NCI-H2081 (cell line): ENCODE data around the gene PPARD.

Source experiments
- DNase-seq, 2 experiments: peaks; one replicate each; lab custom pipeline; 2025; lab: John Stamatoyannopoulos, UW

The PPARD gene

DNA sequence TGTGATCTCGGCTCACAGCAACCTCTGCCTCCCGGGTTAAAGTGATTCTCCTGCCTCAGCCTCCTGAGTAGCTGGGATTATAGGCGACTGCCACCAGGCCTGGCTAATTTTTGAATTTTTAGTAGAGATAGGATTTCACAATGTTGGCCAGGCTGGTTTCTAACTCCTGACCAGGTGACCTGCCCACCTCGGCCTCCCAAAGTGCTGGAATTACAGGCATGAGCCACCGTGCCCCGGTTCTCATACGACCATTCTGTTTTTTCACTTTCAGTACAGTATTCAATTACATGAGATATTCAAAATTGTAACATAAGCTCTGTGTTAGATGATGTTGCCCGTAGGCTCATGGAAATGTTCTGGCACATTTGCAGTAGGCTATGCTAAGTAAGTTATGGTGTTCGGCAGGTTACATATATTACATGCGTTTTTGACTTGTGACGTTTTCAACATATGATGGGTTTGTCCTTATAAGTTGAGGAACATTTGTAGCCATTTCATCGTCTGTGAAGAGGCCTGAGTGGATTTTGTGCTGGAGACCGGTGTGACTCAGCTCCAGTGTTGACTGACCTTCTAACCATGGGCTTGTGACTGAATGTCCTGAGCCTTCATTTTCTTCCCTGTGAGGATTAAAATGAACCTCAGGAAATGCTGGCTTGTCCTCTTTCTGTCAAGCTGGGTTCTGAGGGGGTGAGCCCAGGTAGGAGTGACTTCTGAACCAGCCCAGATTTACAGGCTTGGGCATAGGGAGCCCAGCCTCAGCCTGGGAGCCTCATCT is 12.2 kb downstream of the PPARD start:
- DNase-seq, result no peak

DNA sequence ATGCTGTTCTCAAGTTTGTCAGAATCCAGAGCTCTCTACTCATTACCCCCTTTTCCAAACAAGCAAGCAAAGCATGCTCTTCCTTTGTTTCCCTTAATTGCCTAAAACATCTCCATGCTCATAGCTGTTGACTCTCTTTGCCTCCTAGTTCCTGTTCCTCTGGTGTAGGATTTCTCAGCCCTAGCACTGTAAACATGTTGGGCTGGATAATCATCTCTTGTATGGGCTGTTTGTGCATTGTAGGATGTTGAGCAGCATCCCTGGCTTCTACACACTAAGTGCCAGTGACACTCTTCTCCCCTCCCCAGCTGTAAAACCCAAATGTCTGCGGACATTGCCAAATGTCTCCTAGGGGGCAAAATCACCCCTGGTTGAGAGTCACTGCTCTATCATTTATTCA is 14.0 kb downstream of the PPARD start:
- DNase-seq, result no peak

DNA sequence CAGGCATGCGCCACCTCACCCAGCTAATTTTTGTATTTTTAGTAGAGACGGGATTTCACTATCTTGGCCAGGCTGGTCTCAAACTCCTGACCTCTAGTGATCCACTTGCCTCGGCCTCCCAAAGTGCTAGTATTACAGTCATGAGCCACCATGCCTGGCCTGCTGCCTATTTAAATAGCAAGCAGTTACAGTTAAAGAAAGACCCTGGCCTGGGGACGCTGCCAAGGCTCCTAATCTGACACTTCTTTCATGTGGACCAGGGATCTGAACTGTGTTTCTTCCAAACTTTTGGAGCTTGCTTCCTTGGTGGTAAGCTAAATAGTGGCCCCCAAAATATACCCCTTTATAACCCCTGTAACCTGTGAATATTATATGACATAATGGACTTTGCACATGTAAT is 15.3 kb downstream of the PPARD start:
- no peak for DNase-seq

DNA sequence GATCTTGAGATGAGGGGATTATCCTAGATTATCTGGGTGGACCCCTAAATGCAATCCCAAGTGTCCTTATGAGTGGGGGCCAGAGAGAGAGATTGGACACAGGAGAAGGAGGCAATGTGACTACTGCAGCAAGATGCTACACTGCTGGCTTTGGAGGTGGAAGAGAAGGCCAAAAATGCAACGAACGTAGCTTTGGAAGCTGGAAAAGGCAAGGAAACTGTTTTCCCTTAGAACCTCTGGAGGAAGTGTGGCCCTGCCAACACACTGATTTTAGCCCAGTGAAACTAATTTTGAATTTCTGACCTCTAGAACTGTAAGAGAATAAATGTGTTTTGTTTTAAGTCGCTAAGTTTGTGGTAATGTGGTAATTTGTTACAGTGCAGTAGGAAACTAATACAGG is 15.7 kb downstream of the PPARD start:
- DNase-seq, result no peak

DNA sequence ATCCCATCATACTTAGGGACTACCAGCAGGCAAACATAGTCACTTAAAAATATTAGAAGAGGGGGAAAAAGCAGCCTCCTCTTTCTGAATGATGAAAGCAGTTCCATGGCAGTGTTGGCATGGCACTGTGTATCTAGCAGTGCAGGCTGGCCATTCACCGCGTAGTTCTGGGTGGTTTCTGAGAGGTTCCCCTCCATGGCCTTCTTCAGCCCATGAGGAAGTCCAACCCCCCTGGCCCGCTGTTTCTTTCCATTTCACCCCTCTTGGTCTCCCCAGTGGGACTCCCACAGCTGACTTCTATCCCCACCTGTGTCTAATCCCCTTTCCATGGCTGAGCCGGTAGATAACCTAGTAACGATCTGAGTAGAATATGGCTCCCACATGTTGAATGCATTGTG is 17.0 kb downstream of the PPARD start:
- no peak for DNase-seq

DNA sequence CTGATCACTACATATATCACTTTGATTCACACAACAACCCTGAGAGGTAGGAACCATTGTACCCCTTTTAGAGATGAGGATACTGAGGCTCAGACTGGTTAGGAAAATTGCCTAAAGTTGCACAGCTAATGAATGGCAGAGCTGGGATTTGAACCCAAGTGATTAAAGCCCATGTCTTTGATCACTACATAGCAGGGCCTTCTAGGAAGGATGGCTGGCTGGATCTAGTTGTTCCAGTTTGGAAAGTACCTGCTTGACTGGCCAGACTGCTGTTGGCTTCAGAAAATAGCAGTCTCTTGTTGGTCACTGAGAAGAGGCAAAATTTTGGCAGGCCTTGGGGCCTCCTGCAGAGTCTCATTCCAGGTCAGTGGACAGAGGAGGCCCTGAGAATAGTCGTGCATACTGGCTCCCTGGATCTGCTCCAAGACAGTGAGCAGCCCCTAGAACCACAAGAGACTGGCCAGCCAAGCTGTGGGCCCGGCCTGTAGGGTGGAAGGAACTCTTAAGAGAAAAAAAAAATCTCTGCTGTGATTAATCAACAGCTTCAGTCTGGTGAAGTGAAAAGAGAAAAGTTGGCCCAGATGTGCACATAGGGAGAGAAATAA is 17.5 kb downstream of the PPARD start:
- no peak for DNase-seq

DNA sequence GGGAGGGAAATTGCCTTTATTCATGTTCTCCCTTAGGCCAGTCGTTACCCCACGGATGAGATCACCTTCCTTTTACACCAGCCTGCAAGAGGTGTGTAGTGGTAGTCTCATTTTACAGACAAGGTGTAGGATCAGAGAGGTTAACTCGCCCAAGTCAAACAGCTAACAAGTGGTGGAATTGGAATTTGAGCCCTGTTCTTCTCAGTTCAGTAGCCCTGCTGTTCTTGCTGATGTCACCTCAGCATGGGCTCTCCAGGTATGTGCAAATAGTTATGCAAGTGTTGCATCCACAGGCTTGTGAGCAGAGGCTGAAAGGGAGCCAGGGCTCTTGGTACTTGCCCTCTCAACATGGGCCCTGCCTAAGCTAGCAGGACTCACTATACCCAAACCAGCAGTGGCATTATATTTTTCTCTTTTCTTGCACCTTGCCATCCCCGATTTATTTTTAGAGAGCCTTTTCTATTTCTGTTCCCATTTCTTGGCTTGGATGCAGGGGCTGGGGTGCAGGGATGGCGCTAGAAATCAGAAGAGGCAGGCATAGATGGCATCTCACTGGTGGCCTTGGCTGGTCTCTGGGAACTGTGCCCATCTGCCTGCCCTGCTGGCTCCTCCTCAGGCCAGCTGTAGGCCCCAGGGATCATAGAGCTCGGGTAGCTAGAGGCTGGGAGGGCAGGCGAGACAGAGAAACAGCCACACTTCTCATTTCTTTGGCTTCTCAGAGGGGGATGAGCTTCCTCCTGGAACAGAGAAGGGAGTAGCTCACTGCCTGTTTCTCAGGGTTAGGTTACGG is 18.2 kb downstream of the PPARD start:
- no peak for DNase-seq

DNA sequence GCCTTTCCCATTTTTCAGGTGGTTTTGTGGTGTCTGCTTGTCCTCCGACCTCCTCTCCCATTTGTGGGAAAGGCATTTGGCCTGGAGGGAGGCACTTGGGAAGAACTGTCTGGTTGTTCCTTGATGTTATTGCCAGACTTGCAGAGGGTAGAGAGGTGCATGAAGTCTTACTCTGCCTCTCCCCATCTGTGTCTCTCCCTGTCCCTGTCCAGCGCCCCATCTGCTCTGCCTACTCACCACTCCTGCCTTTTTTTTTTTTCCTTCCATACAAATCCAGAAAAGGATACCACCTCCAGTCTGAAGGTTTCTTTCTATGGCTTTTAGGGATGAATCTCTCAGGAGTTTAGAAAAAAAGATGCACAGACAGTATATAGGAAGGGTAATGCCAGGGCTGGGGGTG is 19.8 kb downstream of the PPARD start:
- no peak for DNase-seq

DNA sequence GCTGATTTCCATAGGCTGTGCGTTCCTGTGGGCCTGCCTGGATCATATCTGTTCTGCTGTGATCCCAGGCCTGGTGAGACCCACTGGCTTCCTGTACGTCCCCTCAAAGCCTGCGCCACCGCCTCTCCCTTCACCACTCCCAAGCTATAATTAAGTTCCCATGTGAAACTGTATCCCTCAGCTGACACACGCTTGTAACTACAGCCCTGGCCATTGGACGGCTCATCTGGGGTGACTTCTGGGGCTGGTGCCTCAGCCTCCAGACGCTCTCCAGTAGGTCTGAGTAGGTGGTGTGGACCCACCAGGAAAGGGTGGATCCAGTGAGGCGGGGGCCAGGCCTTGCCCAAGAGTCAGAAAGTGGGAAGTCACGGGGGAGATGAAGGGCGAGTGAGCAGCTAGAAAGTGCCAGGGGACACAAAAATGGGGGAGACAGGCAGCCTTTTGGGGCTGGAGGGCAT is 21.0 kb downstream of the PPARD start:
- peak; percentile 6 to 26 for DNase-seq

DNA sequence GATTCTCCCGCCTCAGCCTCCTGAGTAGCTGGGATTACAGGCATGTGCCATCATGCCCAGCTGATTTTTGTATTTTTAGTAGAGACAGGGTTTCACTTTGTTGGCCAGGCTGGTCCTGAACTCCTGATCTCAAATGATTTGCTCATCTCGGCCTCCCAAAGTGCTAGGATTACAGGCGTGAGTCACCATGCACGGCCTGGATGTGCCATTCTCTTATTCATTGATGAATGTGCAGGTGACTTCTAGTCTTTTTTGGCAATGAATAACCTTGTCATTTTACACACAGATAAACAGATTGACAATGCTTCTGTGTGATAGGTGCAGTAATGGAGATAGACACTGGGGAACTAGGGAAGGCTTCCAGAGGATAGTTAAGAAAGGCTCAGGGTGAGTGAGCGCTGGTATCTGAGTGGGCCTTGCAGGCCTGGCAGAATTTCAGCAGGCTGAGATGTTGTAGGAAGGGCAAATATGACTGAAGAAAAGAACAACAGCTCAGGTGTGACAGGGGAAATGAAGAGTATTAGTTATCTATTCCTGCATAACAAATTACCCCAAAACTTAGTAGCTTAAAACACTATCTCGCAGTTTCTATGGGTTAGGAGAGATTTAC is 23.3 kb downstream of the PPARD start:
- no peak for DNase-seq

DNA sequence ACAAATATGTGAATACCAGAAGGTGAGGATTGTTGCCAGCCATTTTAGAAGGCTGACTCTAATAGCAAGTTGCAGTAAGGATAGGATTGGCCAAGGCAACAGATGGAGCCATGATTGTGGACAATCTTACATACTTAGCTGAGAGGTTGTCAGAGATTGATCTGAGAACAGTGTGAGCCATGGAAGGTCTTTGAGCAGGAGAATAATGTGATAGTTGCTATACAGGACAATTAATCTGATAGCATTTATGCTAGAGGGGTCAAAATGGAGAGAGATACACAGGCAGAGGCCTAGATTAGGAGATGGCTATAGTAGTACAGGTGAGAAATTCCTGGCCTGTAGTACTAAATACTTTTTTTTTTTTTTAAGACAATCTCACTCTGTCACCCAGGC is 23.8 kb downstream of the PPARD start:
- no peak for DNase-seq

DNA sequence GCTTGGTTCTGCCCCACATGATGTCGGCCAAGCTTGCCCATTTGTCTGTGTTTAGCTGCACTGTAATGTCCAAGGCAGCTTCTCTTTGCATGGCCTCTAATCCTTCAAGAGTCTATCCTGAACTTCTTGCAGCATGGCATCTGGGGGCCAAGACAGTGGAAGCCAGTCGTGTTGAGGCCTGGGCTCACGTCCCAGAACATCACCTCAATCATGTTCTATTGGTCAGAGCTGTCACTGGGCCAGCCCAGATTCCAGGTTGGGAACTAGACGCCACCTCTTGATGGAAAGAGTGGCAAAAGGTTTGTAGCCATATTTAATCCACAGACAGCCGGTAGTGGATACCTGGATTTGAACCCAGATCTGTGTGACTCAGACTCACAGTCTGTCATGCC is 25.3 kb downstream of the PPARD start:
- no peak for DNase-seq

DNA sequence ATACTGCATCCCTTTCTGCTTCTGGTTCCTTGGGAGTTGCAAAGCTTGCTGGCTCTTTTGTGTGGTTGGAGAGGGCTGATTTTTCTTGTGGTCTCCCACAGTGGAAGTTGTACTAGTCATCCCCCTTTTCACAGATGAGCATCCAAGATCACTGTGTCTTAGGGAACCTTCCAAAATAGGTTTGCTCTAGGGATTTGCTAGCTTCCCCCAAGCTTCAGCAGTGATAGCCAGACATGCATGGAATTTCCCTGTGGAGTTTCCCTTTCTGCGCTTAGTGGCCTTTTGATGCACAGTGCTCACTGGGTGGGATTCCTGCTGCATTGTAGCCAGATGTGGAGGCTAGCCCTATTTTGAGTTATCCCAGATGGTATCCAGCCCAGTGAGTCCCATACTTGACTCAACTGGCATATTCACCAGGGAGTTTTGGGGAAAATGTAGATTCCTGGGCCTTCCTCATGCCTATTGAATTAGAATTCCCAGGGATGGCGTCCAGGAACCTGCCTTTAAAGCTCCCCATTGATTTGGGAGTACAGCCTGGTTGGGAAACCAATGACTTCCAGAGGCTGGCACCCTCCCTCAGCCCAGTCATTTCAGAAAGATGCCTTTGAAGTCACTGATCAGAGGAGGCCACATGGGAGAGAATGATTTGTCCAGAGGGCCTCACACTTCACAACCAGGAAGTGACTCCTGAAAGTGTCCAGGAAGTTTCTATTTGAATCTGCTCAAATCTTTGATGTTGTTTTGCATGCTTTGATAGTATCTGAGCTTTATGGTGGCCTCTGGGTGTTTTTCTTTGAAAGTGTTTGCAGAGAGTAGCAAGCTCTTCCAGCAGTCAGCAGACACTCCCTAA is 25.9 kb downstream of the PPARD start:
- no peak for DNase-seq

DNA sequence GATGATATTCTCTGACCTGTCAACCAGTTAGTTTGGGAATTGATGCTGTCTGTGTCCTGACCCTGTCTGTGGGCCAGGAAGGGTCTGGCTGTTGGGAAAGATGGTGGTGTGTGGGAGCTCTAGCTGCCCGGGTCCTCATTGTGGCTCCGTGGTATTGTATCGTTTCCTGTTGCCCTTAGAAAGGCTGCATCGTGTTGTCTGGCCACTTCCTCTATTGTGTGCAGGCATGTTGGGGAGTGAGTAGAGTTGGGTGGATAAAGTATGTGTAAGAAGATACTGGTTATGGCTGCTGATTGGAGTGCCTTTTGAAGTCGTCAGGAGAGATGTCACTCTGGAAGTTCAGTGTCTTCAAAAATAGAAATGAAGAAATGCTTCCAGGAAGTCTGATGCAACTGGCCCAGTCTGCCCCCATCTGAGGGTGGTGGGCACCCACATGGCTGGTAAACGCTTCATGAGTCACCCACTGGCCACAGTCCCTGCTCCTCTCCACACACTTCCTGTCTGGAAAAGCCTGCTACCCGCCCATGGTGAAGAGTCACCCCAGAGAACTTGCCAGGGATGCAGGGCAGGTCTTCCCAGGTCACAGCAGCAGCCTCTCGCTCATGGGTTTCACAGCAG is 27.9 kb downstream of the PPARD start:
- DNase-seq, result no peak

DNA sequence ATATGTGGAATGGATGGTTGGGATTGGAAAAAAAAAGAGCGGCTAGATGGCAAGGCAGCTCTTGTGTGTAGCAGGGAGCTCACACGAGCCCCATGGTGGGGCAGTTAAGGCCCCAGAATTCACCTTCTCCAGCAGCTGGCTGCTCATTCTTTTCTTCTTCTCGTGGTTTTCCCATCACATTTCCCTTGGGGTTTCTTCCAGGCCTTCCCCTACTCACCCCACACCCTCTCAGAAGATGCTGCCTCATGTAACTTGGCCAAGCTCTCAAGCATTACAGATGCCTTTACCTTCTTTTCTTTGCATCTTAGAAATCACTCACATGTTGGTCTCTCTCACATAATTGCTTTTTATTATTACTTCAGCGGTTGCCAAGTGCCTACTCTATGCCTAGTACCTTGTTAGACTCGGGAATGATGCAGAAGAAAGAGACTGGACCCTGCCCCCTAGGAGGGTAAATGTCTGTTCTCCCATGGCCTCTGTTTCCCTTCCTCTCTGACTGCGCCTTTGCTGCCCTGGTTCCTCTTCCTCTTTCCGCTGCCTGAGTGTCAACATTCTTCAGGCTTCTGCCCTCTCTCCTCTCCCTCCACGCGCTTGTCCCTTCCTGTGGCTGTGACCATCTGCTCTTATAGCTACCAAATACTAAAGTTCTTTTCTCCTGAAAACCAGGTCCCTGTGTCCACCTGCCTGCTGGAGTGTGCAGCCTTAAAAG is 28.6 kb downstream of the PPARD start:
- no peak for DNase-seq

DNA sequence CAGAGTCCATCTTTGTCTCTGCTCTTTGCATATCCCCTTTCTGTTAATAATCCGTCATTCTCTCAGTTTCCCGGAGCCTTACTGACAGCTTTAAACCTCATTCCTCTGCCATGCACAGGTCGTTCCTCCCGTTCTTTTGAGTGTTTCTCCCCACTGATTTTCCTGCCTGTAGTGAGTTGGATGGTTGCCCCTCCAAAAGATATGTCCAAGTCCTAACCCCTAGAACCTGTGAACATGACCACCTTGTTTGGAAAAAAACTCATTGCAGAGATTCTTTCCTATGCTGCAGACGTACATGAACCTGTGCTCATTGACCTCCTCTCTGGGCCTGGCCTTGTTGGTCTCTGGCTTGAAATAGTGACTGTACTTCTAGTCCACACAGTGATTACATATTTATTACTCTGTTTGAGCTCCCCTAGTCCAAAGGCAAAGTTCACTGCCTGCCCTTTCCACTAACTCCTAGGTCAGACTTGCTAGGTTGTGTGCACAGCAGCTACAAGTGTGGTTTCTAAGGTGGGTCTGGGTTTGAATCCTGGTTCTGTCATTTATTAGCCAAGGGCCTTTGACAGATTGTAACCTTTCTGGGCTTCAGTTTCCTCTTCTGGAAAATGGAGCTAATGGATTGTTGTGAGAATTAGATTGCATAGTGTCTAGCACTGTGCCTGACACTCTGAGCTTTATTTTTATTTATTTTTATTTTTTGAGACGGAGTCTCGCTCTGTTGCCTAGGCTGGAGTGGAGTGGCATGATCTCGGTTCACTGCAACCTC is 29.3 kb downstream of the PPARD start:
- no peak for DNase-seq

DNA sequence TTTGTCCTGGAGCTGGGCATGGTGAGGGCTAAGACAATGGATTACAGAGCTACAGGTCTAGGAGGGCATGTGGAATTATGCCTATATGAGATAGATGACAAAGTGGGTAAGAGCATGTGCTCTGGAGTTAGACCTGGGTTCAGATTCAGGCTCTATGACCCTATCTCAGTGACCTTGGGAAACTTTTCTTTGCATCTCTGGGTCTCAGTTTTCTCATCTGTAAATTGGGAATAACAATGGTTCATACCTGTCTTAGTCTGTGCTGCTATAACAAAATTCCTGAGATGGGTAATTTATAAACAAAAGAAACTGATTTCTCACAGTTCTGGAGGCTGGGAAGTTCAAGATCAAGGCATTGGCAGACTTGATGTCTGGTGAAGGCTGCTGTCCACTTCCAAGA is 30.3 kb downstream of the PPARD start:
- DNase-seq, result no peak

DNA sequence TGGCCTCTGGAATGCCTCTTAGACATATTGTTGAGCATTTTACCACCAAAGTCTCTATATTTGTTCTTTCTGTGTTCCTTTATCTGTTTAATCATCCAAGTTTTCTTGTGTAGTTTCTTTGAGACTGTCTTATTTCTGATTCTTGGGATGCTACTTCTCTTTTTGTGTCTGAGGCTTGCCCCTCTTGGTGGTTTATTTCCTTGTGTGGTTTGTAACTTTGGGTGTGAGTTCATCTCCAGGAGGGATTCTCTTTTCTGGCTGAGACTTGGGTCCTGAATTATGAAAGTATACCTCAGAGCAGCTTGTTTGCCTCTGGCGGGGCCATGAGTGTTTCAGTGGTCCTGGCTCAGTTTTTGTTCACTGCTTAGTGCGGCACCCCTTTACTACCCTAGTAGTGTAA is 33.9 kb downstream of the PPARD start:
- DNase-seq, result no peak

DNA sequence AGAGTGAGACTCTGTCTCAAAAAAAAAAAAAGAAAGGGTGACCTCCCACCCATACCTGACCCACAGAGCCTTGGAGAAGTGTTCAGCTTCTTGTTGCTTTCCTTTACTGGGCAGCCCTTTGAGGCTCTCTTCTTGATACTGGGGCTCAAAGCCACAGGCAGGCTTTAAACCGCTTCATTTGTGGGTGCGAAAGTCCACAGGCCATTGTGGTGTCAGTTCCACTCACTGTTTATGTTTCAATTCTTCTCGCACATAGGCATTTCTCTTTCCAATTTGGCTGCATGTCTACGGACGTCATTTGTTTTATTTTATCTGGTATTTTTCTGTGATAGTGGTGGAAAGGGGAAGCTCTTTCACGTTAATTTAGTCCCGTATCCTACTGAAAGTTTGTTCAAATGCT is 34.6 kb downstream of the PPARD start:
- DNase-seq, result no peak

DNA sequence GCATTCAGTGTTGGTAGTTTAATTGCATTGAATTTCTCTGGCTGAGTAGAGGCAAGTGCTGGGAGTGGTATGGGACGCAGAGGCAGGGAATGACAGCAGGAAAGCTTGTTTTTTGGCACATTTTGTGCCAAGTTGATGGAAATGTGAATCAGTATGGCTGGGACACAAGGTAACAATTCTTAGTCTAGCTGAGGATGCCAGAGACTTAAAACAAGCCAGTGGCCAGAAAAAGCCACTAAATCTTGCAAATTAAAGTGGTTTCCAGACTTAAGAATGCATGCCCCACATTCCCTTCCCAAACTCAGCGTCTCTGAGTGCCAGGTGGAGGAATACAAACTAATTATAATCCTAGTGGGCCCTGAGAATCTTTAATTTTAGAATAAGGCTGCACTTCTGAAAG is 35.9 kb downstream of the PPARD start:
- no peak for DNase-seq
